Measurements from ENCODE around the gene C12orf57.

The C12orf57 gene

GRCh38 chr12:6961695-6962284 lies 18.0 kb downstream of the C12orf57 start:
- Histone ChIP-seq H3K36me3 (ENCODE audit: low read depth) (peaks cover 31% of the 10 kb centered on the region), H3K4me3 (ENCODE audit: severe bottlenecking) (peak overlapping the region; percentile 95), H3K4me1 (ENCODE audit: insufficient read depth, poor library complexity, severe bottlenecking) (peaks cover 23% of the 10 kb centered on the region), H3K9me3 (ENCODE audit: severe bottlenecking) (no peaks in the 10 kb centered on the region), H3K27ac (ENCODE audit: poor library complexity, severe bottlenecking) (peak overlapping the region; percentile 87), H3K27me3 (ENCODE audit: insufficient read depth, poor library complexity, severe bottlenecking) (no peaks in the 10 kb centered on the region)
- DNase-seq (ENCODE audit: low spot score), result peak; percentile 78
- ATAC-seq (ENCODE audit: low read depth), result peak; percentile 27
- peak; percentile 80 for TF ChIP-seq CTCF (IDR thresholded peaks at IDR 0.05; ENCODE audit: poor library complexity, severe bottlenecking)

GRCh38 chr12:6962285-6963015 lies 18.6 kb downstream of the C12orf57 start:
- Histone ChIP-seq H3K27me3 (ENCODE audit: insufficient read depth, poor library complexity, severe bottlenecking) (no peaks in the 10 kb centered on the region), H3K36me3 (ENCODE audit: low read depth) (peaks cover 37% of the 10 kb centered on the region), H3K27ac (ENCODE audit: poor library complexity, severe bottlenecking) (peak overlapping the region; percentile 87), H3K4me1 (ENCODE audit: insufficient read depth, poor library complexity, severe bottlenecking) (peaks cover 23% of the 10 kb centered on the region), H3K9me3 (ENCODE audit: severe bottlenecking) (no peaks in the 10 kb centered on the region), H3K4me3 (ENCODE audit: severe bottlenecking) (peak overlapping the region; percentile 95)
- ATAC-seq (ENCODE audit: low read depth) (peak; percentile 6; the same call in 2 of the 3 replicates), DNase-seq (ENCODE audit: low spot score) (peak; percentile 67)
- peak; percentile 41 for TF ChIP-seq CTCF (IDR thresholded peaks at IDR 0.05; ENCODE audit: poor library complexity, severe bottlenecking)

GRCh38 chr12:6963016-6963731 lies 19.4 kb downstream of the C12orf57 start:
- Histone ChIP-seq H3K4me3 (ENCODE audit: severe bottlenecking) (peak overlapping the region; percentile 95), H3K9me3 (ENCODE audit: severe bottlenecking) (no peaks in the 10 kb centered on the region), H3K4me1 (ENCODE audit: insufficient read depth, poor library complexity, severe bottlenecking) (peaks cover 23% of the 10 kb centered on the region), H3K27ac (ENCODE audit: poor library complexity, severe bottlenecking) (peak overlapping the region; percentile 87), H3K27me3 (ENCODE audit: insufficient read depth, poor library complexity, severe bottlenecking) (no peaks in the 10 kb centered on the region), H3K36me3 (ENCODE audit: low read depth) (peaks cover 45% of the 10 kb centered on the region)
- peak; percentile 77 for ATAC-seq (ENCODE audit: low read depth)
- TF ChIP-seq CTCF (IDR thresholded peaks at IDR 0.05; ENCODE audit: poor library complexity, severe bottlenecking), result no peak
- DNase-seq (ENCODE audit: low spot score), result peak; percentile 96

- peak; percentile 60 for DNase-seq (ENCODE audit: low spot score)
- H3K4me3 ChIP-seq (ENCODE audit: severe bottlenecking), result peak overlapping the region; percentile 95
- ATAC-seq (ENCODE audit: low read depth), result no peak
- no peak for TF ChIP-seq CTCF (IDR thresholded peaks at IDR 0.05; ENCODE audit: poor library complexity, severe bottlenecking)
- peaks cover 52% of the 10 kb centered on the region for H3K36me3 ChIP-seq (ENCODE audit: low read depth)
- no peaks in the 10 kb centered on the region for H3K9me3 ChIP-seq (ENCODE audit: severe bottlenecking)
- H3K27ac ChIP-seq (ENCODE audit: poor library complexity, severe bottlenecking), result peak overlapping the region; percentile 87
- peaks cover 25% of the 10 kb centered on the region for H3K4me1 ChIP-seq (ENCODE audit: insufficient read depth, poor library complexity, severe bottlenecking)
- no peaks in the 10 kb centered on the region for H3K27me3 ChIP-seq (ENCODE audit: insufficient read depth, poor library complexity, severe bottlenecking)
Observed at GRCh38 chr12:6963791-6964413, 20.1 kb downstream of the C12orf57 start.

All from RWPE2 (cell line).